Fibroblast of skin of abdomen (primary cell): ENCODE results near the gene IGF2BP2.
A peak's percentile ranks its signal among the peaks of the same experiment; 100 is the strongest.
"Not testable (repeated sequence)": the region's sequence is repeated elsewhere in the genome, so short reads cannot be mapped to it uniquely, and the experiment has no call there.

Source experiments
- DNase-seq: peaks from one replicate; pipeline ENCODE4 v3.0.0-alpha.2; 2013

Gene IGF2BP2

GRCh38 chr3:185797993-185798830 is 26.6 kb downstream of the IGF2BP2 start:
- DNase-seq = no peak

GRCh38 chr3:185797108-185797881 is 27.5 kb downstream of the IGF2BP2 start:
- DNase-seq = no peak

GRCh38 chr3:185796431-185797107 is 28.3 kb downstream of the IGF2BP2 start:
- DNase-seq = peak; percentile 45

- DNase-seq = no peak
Measured at GRCh38 chr3:185793381-185793780, 31.5 kb downstream of the IGF2BP2 start.

- no peak for DNase-seq
Measured at GRCh38 chr3:185792955-185793354, 31.9 kb downstream of the IGF2BP2 start.

GRCh38 chr3:185789891-185790830 is 34.7 kb downstream of the IGF2BP2 start:
- no peak for DNase-seq

GRCh38 chr3:185789134-185789533 is 35.7 kb downstream of the IGF2BP2 start:
- DNase-seq = no peak

- DNase-seq = no peak
Measured at GRCh38 chr3:185788292-185788691, 36.5 kb downstream of the IGF2BP2 start.

GRCh38 chr3:185786956-185787877 is 37.6 kb downstream of the IGF2BP2 start:
- DNase-seq = no peak

- DNase-seq = not testable (repeated sequence)
Measured at GRCh38 chr3:185786258-185786657, 38.6 kb downstream of the IGF2BP2 start.

GRCh38 chr3:185784317-185784716 is 40.5 kb downstream of the IGF2BP2 start:
- DNase-seq = no peak

GRCh38 chr3:185781759-185782158 is 43.1 kb downstream of the IGF2BP2 start:
- peak; percentile 84 for DNase-seq

GRCh38 chr3:185779461-185779860 is 45.4 kb downstream of the IGF2BP2 start:
- no peak for DNase-seq

GRCh38 chr3:185778821-185779220 is 46.0 kb downstream of the IGF2BP2 start:
- DNase-seq = no peak

- no peak for DNase-seq
Measured at GRCh38 chr3:185778094-185778493, 46.7 kb downstream of the IGF2BP2 start.

GRCh38 chr3:185770109-185770508 is 54.7 kb downstream of the IGF2BP2 start:
- DNase-seq = no peak

GRCh38 chr3:185768578-185768982 is 56.3 kb downstream of the IGF2BP2 start:
- DNase-seq = peak; percentile 53

- DNase-seq = no peak
Measured at GRCh38 chr3:185767002-185767688, 57.7 kb downstream of the IGF2BP2 start.

GRCh38 chr3:185766329-185767001 is 58.4 kb downstream of the IGF2BP2 start:
- no peak for DNase-seq

GRCh38 chr3:185764980-185765370 is 59.9 kb downstream of the IGF2BP2 start:
- no peak for DNase-seq
